GM18873 (cell line): Measurements from ENCODE around the gene MYOM3.
"Not testable (repeated sequence)": the region's sequence is repeated elsewhere in the genome, so short reads cannot be mapped to it uniquely, and the experiment has no call there.

Experiments used
- ATAC-seq: cut with Tn5 transposase; IDR thresholded peaks from one replicate; pipeline ENCODE4 v1.9.1; 2021; ENCODE audit warnings: mild to moderate bottlenecking, moderate library complexity, moderate number of reproducible peaks; ENCODE audit not compliant: unreplicated experiment, low FRiP score

Gene MYOM3

GRCh38 chr1:24077278-24077978 is 34.5 kb downstream of the MYOM3 start:
- no peak for ATAC-seq

GRCh38 chr1:24075946-24076345 is 36.0 kb downstream of the MYOM3 start:
- ATAC-seq, result no peak

GRCh38 chr1:24075590-24075854 is 36.4 kb downstream of the MYOM3 start:
- ATAC-seq, result no peak

- no peak for ATAC-seq
These were observed 36.9 kb downstream of the MYOM3 start for GRCh38 chr1:24074817-24075589.

- no peak for ATAC-seq
These were observed 37.7 kb downstream of the MYOM3 start for GRCh38 chr1:24074196-24074595.

- ATAC-seq, result no peak
These were observed 40.0 kb downstream of the MYOM3 start for GRCh38 chr1:24071941-24072340.

- ATAC-seq, result no peak
These were observed 41.0 kb downstream of the MYOM3 start for GRCh38 chr1:24070821-24071393.

GRCh38 chr1:24069817-24070216 is 42.1 kb downstream of the MYOM3 start:
- no peak for ATAC-seq

- ATAC-seq, result no peak
These were observed 44.0 kb downstream of the MYOM3 start for GRCh38 chr1:24067978-24068377.

- no peak for ATAC-seq
These were observed 46.6 kb downstream of the MYOM3 start for GRCh38 chr1:24065304-24065703.

GRCh38 chr1:24062221-24062620 is 49.7 kb downstream of the MYOM3 start:
- ATAC-seq, result no peak

- no peak for ATAC-seq
These were observed 51.5 kb downstream of the MYOM3 start for GRCh38 chr1:24060482-24060881.

- ATAC-seq, result no peak
These were observed 53.1 kb downstream of the MYOM3 start for GRCh38 chr1:24058671-24059455.

GRCh38 chr1:24057171-24057570 is 54.8 kb downstream of the MYOM3 start:
- ATAC-seq, result no peak

- ATAC-seq, result no peak
These were observed 56.3 kb downstream of the MYOM3 start for GRCh38 chr1:24055681-24056080.

- ATAC-seq, result no peak
These were observed 59.7 kb downstream of the MYOM3 start for GRCh38 chr1:24052220-24052619.

GRCh38 chr1:24051206-24051945 is 60.6 kb downstream of the MYOM3 start:
- no peak for ATAC-seq

GRCh38 chr1:24049733-24050132 is 62.2 kb downstream of the MYOM3 start:
- no peak for ATAC-seq

- ATAC-seq, result not testable (repeated sequence)
These were observed 63.0 kb downstream of the MYOM3 start for GRCh38 chr1:24048894-24049293.

- no peak for ATAC-seq
These were observed 63.6 kb downstream of the MYOM3 start for GRCh38 chr1:24048205-24048869.
